ENCODE results near the gene ABCC8. TPM values are rescaled to one million over a fixed set of nuclear protein-coding genes. Genes with fewer than 3 reads are reported as not detected.

The ABCC8 gene
- total RNA-seq, 1 donor from 2014 or later = 1.1 TPM

- TF ChIP-seq CTCF (IDR thresholded peaks at IDR 0.05; ENCODE audit: borderline replicate concordance) = no peak
- H3K36me3 ChIP-seq = no peaks in the 10 kb centered on the region
- intact Hi-C loops (cut with micrococcal nuclease) = no loop called here
- no peak overlapping the region for H3K27ac ChIP-seq (replicated peaks)
- no peak for DNase-seq
- no peaks in the 10 kb centered on the region for H3K4me1 ChIP-seq
- no peaks in the 10 kb centered on the region for H3K9me3 ChIP-seq (replicated peaks)
- H3K4me3 ChIP-seq = no peak overlapping the region
- H3K27me3 ChIP-seq (ENCODE audit: low read depth) = peaks cover 58% of the 10 kb centered on the region
These were observed 13.6 kb upstream of the ABCC8 start for GRCh38 chr11:17490232-17490631.

- intact Hi-C loops (cut with micrococcal nuclease) = no loop called here
- TF ChIP-seq CTCF (IDR thresholded peaks at IDR 0.05; ENCODE audit: borderline replicate concordance) = no peak
- Histone ChIP-seq H3K27ac (replicated peaks) (no peak overlapping the region), H3K9me3 (replicated peaks) (no peaks in the 10 kb centered on the region), H3K27me3 (ENCODE audit: low read depth) (peaks cover 62% of the 10 kb centered on the region), H3K4me1 (no peaks in the 10 kb centered on the region), H3K4me3 (no peak overlapping the region), H3K36me3 (no peaks in the 10 kb centered on the region)
- DNase-seq = no peak
These were observed 13.1 kb upstream of the ABCC8 start for GRCh38 chr11:17489751-17490150.

GRCh38 chr11:17488563-17488962 is 11.9 kb upstream of the ABCC8 start:
- no peak for TF ChIP-seq CTCF (IDR thresholded peaks at IDR 0.05; ENCODE audit: borderline replicate concordance)
- H3K36me3 ChIP-seq = no peaks in the 10 kb centered on the region
- no peak overlapping the region for H3K4me3 ChIP-seq
- H3K4me1 ChIP-seq = no peaks in the 10 kb centered on the region
- intact Hi-C loops (cut with micrococcal nuclease) = no loop called here
- H3K27ac ChIP-seq (replicated peaks) = no peak overlapping the region
- H3K27me3 ChIP-seq (ENCODE audit: low read depth) = peaks cover 58% of the 10 kb centered on the region
- H3K9me3 ChIP-seq (replicated peaks) = peaks cover 7% of the 10 kb centered on the region
- no peak for DNase-seq

- TF ChIP-seq CTCF (IDR thresholded peaks at IDR 0.05; ENCODE audit: borderline replicate concordance) = no peak
- no peak for DNase-seq
- Histone ChIP-seq H3K27ac (replicated peaks) (no peak overlapping the region), H3K4me3 (no peak overlapping the region), H3K36me3 (no peaks in the 10 kb centered on the region), H3K27me3 (ENCODE audit: low read depth) (peaks cover 42% of the 10 kb centered on the region), H3K4me1 (no peaks in the 10 kb centered on the region), H3K9me3 (replicated peaks) (peaks cover 9% of the 10 kb centered on the region)
- intact Hi-C loops (cut with micrococcal nuclease) = no loop called here
These were observed 10.0 kb upstream of the ABCC8 start for GRCh38 chr11:17486646-17487045.

- Histone ChIP-seq H3K4me3 (no peak overlapping the region), H3K4me1 (peaks cover 10% of the 10 kb centered on the region), H3K27me3 (ENCODE audit: low read depth) (peaks cover 27% of the 10 kb centered on the region), H3K36me3 (no peaks in the 10 kb centered on the region), H3K27ac (replicated peaks) (no peak overlapping the region), H3K9me3 (replicated peaks) (peaks cover 9% of the 10 kb centered on the region)
- intact Hi-C loops (cut with micrococcal nuclease) = no loop called here
- DNase-seq = no peak
- no peak for TF ChIP-seq CTCF (IDR thresholded peaks at IDR 0.05; ENCODE audit: borderline replicate concordance)
These were observed 6.9 kb upstream of the ABCC8 start for GRCh38 chr11:17483505-17483904.

GRCh38 chr11:17481905-17482304 is 5.3 kb upstream of the ABCC8 start:
- no peak for TF ChIP-seq CTCF (IDR thresholded peaks at IDR 0.05; ENCODE audit: borderline replicate concordance)

More at GRCh38 chr11:17481905-17482304, 5.3 kb upstream of the ABCC8 start:
- no peaks in the 10 kb centered on the region for H3K36me3 ChIP-seq
- H3K4me1 ChIP-seq = peaks cover 10% of the 10 kb centered on the region
- no peak for DNase-seq
- intact Hi-C loops (cut with micrococcal nuclease) = no loop called here
- peaks cover 33% of the 10 kb centered on the region for H3K27me3 ChIP-seq (ENCODE audit: low read depth)
- no peak overlapping the region for H3K4me3 ChIP-seq
- H3K27ac ChIP-seq (replicated peaks) = no peak overlapping the region
- H3K9me3 ChIP-seq (replicated peaks) = peaks cover 9% of the 10 kb centered on the region

All from left ventricle myocardium inferior (tissue), 1 donor.